Endothelial cell of umbilical vein (primary cell): Measurements from ENCODE around the gene UPF1.

ENCODE experiments used
- CTCF ChIP-seq, 2 donors: IDR thresholded peaks; 1 replicate in 1 of 2; 2 replicates in 1 of 2; pipeline ENCODE4 v1.5.1; 2011; ENCODE audit warnings: low read length in 2 of 2, mild to moderate bottlenecking in 2 of 2, moderate library complexity in 2 of 2, control low read depth in 1 of 2, inconsistent platforms in 1 of 2, low read depth in 1 of 2; ENCODE audit not compliant: insufficient read depth in 1 of 2; ENCODE audit errors: extremely low read depth in 1 of 2
- EZH2 ChIP-seq: IDR thresholded peaks from 2 replicates; pipeline ENCODE4 v1.6.1; 2012; ENCODE audit warnings: borderline replicate concordance, low read depth, mild to moderate bottlenecking, moderate library complexity, low read length, inconsistent platforms; ENCODE audit not compliant: severe bottlenecking
- FOS ChIP-seq: IDR thresholded peaks from 2 replicates; pipeline ENCODE4 v1.6.1; 2011; ENCODE audit warnings: mild to moderate bottlenecking, low read length, moderate library complexity, borderline replicate concordance; ENCODE audit not compliant: insufficient read depth
- GATA2 ChIP-seq: IDR thresholded peaks from 2 replicates; pipeline ENCODE4 v1.7.0; 2011; ENCODE audit warnings: low read depth, mild to moderate bottlenecking, moderate library complexity, mixed read lengths, low read length; ENCODE audit not compliant: insufficient read length, insufficient read depth
- MAX ChIP-seq: IDR thresholded peaks from 2 replicates; pipeline ENCODE4 v1.6.1; 2011; ENCODE audit not compliant: insufficient read depth, insufficient read length
- MYC ChIP-seq: IDR thresholded peaks from one replicate; pipeline ENCODE4 v1.6.1; 2011; ENCODE audit warnings: mild to moderate bottlenecking, low read depth, low read length
- POLR2A ChIP-seq: IDR thresholded peaks from 2 replicates; pipeline ENCODE4 v1.6.1; 2012; ENCODE audit warnings: low read depth, mild to moderate bottlenecking, control low read depth, low read length
- POLR2AphosphoS5 ChIP-seq: IDR thresholded peaks from 2 replicates; pipeline ENCODE4 v1.6.1; 2012; ENCODE audit warnings: low read depth, mild to moderate bottlenecking, control low read depth, low read length, moderate library complexity; ENCODE audit not compliant: insufficient read depth

GRCh38 chr19:18862976-18863842 is 31.4 kb downstream of the UPF1 start:
- TF ChIP-seq CTCF (IDR thresholded peaks at IDR 0.05; ENCODE audit: extremely low read depth in 1 of 2, insufficient read depth in 1 of 2, low read depth in 1 of 2, low read length in 2 of 2) (no peak), POLR2AphosphoS5 (no peak), EZH2 (no peak), GATA2 (no peak), POLR2A (no peak), FOS (no peak), MYC (no peak), MAX (no peak)
